GM21529 (cell line): ENCODE results near the gene CHERP.
"Not testable (repeated sequence)": the region's sequence is repeated elsewhere in the genome, so short reads cannot be mapped to it uniquely, and the experiment has no call there.

Experiments
- ATAC-seq: cut with Tn5 transposase; IDR thresholded peaks from one replicate; pipeline ENCODE4 v1.9.1; 2021; ENCODE audit not compliant: unreplicated experiment

The CHERP gene

DNA sequence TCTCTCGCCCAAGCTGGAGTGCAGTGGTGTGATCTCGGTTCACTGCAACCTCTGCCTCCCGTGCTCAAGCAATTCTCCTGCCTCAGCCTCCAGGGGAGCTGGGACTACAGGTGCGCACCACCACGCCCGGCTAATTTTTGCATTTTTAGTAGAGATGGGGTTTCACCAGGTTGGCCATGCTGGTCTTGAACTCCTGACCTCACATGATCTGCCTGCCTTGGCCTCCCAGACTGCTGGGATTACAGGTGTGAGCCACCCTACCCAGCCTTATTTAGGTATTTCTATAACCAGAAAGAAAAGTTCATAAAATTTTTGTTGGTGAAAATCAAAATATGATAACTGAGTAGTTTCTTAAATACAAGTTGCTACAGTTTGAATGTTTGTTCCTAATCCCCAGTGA lies 1.5 kb upstream of the CHERP start:
- not testable (repeated sequence) for ATAC-seq

DNA sequence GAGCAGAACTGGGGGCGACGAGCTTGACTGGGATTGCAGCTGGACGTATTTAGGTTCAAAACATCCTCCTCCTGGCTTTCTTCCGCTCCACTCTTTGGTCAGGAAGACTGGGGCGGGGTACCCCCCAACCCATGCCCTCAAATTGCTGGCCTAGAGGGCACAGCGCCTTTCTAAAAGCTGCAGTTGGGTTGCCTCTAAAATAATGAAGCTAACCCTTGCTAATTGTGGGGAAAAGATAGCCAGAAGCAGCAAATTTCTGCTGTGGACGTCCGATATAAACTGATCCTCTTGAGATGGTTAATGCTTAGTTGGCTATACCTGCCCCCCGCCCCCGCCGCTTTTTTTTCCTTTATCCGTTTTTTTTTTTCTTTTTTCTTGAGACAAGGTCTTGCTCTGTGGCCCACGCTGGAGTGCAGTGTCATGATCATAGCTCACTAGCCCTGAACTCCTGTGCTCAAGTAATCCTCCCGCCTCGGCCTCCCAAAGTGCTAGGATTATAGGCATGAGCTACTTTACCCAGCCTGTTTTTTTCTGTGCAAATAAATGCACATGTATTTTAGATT lies 754 bp upstream of the CHERP start:
- no peak for ATAC-seq

DNA sequence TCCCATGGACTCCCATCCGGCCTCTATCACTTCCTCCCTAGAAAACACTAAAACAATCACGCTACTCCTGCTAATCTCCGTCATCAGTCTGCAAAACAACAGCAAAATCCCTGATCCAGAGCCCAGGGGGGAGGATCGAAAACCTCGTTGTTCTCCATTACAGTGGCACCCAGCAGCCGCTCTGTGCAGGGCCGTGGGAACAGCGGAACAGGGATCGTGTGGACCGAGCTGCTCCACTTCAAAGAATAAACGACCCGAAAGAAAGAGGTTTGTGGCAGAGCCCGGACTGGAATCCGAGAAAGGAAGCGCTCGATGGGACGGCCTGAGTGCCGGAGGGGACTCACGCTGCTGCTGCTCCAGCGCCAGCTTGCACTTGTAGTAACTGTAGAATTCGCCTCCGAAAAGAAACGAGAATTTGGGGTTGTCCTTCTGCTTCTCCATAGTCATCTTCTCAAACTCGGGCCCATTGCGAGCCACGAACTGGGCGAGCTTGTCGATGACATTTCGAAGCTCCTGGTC lies 652 bp downstream of the CHERP start:
- peak; percentile 12 for ATAC-seq

DNA sequence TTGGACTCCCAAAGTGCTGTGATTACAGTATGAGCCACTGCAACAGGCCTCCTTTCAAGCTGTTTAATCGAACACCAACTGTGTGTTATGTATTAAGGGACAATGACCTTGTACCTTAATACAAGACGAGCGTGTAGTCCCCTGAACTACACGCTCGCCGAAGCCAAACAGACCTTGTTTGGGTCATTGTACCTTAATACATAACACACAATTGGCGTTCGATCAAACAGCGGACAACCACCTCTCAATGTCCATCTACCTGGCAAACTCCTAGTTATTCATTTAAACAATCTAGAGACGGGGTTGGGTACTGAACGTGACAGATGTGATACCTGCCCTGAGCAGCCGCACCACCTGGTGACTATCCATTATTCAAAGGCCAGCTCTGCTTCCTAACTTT lies 1.3 kb downstream of the CHERP start:
- ATAC-seq: no peak

DNA sequence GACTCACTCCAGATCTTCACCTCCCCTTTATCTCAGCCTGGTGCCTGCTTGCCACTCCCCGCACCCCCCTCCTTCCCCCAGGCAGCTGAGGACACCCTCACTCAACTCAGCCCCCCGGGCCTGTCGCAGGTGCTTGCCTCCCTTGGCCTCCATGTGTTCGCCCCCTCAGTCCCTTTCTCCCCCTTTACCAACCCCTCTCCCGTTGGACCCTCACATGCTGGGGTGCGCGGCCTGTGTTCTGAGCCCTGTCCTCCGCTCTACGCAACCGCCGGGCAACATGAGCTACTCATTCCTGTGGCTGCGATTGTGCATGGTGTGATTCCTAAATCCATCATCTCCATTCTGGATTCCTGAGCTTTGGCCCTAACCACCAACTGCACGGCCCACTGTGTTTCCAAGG lies 5.1 kb downstream of the CHERP start:
- ATAC-seq: no peak

DNA sequence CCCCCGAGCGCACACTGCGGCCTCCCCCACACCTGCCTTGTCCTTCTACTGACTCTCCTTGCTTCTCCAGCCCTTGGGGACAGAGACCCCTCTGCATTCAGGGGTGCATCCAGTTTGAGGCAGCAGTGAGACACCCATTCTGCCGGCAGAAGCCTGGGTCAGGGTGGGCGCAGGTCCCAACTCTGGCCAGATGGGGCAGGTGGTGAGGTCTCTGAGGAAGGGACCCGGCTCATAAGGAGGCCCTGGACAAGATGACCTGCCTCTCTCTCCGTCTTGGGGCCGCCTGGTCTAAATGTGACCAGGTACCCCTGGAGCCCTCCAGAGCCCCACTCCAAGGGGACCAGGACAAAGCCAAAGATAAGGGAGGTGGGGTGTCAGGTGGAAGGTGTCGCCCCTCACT lies 6.1 kb downstream of the CHERP start:
- ATAC-seq: no peak

DNA sequence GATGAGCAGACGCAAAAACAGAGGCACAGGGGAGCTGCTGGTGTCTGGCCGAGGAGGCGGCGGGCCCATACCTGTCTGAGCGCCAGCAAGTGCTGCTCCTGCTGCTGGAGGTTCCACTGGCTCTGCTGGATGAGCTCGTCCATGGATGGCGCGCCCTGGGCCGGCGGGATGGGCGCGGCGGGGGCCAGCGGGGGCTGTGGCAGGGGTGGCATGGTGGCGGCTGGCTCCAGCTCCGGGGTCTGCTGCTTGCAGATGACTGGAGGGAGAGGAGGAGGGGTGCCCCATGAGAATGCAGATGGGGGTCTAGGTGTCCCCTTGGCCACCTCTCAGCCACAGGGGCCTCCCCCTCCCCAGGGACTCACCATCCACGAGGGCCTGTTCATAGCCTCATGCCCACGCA lies 6.9 kb downstream of the CHERP start:
- no peak for ATAC-seq

DNA sequence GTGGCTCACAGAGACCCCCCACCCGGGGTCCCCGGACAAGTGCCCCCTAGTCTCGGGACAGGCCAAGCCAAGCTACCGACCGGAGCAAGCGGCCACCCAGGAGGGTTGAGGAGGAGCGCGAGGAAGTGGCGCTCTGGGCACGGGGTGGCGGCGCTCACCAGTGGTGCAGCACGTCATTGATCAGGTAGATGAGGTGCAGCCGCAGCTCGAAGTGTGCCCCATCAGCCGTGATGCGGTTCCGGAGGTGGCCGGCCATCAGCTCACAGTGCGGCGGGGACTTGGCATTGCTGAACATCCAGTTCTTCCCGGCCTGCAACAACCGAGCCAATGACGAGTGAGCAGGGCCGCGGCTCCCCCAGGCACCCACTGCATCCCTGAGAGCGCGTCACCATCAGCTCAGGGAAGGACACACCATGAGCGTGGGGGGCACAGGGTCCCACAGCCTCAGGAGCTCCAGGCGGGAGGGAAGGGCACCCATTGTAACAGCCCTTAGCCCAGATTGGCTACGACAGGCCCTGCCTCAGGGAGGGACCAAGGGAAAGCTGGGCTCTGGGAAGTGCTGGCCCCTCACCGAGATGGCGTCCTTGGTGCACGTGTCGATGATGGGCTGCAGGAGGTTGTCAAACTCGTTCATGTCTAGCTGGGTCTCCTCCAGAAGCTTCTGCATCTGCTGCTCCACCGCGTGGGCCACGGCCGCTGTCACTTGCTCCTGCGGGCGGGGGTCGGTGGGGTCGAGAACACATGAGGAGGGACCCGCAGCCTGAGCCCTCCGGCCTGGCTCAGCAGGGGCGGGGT lies 9.6 kb downstream of the CHERP start:
- no peak for ATAC-seq

DNA sequence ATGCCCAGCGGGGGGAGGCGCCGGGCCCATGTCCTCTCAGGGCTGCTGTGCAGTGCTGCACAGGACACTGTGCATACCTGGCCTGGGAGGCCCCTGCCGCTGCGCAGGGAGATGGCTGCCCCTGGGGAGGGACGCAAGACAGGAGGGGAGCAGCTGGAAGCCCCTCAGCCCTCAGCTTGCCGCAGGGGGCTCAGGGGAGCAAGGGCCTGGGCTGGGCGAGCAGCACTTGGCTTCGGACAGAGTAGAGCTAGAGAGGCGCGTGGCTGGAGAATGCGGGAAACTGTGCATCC lies 10.9 kb downstream of the CHERP start:
- ATAC-seq: no peak

DNA sequence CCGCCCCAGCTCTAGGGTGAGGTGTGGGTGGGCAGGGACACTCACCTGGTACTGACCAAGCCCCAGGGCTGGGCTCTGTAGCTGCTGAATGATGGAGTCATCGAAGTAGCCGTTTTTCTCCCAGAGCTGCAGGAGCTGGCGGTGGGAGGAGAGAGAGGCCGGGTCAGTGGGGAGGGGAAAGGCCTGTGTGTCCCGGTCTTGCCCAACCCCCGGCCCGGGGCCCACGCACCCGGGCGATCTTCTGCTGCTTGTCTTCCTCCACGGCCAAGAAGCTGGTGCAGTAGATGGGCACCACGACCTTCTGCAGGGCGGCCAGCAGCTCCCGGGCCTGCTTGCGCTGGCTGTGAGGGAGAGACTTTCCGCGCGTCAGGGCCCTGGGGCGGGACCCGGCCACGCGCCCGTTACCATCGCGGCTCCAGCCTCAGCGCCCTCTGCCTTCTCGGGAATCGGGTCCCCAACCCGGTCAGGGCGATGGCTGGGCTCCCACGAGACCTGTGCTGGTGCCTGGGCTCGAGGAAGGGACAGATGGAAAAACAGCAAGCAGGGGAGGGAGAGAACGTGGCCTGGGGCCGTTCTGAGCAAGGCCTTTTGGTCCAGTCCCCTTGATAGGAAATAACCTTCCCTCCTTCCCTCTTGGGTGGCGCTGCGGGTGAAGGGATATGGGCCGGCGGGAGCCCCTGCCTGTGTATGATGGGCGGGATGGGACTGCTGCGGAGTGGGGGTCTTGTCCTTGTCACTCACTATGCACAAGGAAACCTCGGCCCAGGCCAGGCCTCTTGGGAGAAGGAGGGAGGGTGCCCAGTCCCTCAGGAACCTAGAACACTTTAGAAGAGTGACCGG lies 11.5 kb downstream of the CHERP start:
- ATAC-seq: no peak

DNA sequence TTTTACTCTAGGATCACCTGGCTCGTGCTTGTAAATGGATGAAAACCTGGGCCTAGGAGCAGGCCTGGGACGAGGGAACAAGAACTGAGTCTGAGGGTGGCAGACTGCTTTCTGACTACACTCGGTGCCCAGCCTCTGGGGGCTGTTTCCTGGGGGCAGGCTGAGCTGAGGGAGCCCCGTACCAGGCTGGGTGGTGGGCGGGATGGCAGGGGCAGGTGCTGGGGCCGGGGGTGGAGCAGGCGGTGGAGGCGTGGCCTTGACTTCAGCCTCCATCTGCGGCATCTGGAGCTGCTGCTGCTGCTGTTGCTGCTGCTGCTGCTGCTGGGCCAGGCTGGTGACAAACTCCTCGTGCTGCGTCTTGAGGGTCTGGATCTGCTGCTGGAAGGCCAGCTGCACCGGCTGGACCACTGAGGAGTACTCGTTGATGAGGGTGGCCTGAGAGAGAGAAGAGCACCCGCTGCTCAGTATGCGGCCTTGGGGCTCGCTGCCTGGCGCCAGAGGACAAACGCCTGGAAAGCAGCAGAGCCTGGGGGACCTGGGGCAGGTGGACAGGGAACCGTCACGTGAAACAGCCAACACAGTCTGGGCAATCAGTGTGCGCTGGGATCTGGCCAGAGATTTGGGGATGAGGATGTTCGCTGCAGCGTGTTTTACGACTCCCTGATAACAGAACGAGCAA lies 12.6 kb downstream of the CHERP start:
- no peak for ATAC-seq

DNA sequence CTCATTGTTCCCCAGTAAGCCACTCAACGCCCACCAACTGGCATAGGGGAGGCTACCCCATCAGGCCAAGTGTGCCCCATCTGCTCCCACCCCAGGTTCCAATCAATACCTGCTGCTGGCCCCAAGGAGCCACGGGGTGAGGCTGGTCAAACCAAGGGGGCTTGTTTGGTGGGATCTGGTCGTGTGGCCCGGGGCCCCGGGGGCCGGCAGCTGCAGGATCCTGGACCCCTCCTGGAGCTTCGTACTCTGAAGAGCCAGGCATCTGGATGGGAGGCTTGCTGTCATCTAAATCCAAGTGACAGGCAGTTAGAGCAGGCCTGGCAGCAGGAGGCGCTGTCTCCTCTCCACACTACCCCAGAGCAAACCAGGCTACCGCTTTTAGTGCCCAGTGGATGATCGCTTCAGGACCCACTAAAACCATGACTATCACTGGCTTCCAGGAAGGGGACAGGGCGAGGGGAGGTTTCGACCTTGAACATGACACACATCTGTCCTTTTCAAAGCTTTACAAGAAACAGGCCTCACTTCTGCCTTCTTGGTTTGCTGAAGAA lies 14.2 kb downstream of the CHERP start:
- no peak for ATAC-seq

DNA sequence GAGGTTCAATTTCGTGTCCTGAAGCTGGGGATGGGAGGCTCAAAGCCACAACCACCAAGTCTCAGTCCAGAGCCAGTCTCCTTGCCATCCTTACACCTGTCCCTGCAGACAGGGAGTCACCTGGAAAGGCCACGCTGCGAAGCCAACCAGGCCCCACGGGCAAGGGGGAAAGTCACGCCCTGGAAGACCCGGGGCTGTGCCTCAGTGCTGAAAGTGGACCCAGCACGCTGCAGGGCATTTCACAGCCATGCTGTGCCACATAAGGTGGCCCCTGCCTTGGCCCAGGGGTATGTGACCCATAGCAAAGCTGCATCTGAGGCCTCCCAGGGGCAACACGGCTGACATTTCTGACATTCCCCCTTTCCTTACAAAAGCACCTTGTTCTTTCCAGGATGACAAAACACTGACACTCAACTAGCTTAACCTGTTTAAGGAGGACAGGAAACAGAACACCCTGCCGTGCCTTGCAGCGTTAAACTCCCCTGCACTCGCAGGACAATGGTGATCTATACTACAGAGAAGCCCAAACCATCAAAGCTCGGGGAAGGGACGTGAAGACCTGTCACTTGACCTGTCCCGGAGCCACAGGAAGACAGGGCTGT lies 14.8 kb downstream of the CHERP start:
- ATAC-seq: no peak

DNA sequence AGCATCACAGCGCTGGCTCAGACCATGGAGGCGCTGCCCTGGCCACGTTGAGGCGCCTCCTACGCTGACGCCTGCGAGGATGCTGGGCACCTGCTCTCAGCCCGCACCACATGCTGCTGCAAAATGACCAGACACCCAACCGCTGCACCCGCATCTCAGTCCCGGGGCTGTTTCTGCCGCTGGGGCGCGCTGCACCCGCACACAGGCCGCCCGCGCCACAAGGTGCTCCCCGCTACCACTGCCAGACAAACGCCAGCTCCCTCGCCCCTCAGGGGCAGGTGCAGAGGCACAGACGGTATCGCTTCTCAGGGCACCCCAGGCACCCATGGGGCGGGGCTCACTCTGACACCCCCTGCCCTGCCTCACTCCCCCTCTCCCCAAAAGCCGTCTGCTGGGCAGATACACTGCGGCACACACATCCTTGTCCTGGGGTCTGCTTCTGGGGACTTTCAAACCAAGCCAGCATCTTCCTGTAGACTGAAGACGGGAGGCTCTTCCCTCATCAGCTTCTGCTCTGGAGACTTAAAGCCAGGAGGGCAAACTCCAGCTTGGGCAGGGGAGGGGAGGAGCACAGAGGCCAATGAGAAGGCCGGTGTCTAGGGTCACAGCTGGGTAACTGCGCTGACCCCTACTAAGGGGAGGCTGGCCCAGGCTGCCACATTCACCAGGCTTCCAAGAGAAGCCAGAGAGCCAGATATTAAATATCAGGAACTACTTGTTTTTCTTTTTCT lies 16.3 kb downstream of the CHERP start:
- no peak for ATAC-seq

DNA sequence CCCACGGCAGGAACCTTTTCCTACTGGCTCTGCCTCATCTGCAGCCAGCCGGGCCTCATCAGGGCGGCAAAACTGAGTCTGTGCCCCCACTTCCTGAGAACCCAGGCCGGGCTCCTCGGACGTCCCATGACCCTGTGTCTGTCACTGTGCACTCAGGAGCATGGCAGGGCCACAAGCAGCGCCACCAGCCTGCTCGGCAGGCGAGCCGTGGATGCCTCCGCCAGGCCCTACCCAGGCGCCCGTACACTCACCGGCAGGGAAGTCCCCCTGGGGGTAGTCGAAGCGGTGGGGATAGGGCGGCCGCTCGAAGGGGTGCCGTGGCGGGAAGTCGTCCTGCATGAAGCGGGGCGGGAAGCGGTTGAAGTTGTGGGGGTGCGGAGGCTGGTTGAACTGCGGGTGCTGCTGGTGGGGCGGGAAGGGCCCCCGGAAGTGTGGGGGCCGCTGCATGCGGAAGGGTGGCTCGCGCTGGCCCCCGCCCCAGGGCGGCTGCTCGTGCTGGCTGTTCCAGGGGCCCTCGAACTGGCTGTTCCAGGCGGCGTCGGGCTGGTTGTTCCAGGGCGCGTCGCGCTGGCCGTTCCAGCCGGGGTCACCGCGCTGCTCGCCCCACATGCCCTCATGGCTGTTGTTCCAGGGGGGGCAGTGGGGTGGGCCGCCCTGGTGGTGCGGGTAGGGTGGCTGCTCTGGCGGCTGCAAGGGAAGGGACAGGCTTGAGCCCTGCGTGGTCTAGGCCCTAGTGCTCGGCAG lies 17.1 kb downstream of the CHERP start:
- ATAC-seq: no peak

DNA sequence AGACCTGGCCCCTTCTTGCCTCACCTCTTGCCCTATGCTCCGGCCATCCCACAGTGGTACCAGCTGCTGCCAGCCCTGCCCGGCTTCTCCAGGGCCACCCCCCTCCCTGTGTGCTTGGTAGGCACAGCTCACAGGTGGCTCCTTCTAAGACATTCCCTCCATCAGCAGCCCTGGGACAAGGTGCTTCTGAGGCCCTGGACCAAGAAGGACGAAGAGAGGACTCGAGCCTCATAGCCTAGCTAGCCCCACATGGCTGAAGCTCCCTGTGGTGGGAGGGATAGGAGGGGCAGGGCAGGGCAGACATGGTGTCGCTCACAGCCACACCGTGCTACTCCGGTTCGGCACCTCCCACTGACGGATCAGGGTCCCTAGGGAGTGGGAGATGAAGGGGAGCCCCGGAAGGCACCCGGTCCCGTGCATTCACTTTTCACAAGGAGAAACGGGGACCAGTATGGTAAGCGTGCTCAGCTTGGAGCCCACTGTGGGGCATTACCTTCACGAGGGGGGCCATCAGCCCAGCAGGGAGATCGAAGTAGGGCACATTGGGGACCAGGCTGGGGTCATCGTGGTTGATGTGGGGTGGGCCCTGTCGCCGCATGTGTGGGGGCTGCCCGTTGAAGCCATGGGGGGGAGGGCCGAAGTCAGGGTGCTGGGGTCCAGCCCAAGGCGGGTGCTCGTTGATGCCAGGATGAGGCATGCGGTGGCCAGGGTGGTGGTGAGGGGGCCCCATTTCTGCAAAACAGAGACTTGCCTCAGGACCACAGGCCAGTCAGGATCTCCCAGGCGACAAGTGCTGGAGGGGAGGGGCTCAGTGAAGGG lies 19.5 kb downstream of the CHERP start:
- ATAC-seq: no peak

DNA sequence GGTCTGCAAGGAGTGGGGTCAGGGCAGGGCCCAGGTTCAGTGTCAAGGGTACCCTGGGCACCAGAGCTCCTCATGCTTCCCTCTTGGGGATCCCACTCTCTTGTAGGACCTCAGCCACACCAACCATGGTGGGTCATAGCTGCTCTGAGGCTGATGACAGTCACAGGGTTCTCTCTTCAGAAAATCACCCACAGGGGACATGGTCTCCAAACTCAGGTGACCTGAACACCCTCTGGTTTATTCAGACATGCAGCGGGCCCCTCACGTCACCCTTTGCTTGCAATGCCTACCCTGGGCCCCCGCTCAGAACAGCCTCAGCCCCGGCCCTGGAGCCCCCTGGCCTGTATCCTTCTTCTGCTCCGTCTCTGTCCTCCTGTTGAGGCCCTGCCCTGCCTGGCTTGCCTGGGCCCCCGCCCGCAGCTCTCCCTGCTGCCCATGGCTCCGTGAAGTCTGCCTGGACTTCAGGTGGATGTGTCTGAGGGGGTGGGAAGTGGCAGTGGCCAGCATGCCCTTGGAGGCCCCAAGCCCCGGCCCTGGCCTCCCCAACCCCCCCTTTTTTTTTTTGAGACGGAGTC lies 20.4 kb downstream of the CHERP start:
- no peak for ATAC-seq

DNA sequence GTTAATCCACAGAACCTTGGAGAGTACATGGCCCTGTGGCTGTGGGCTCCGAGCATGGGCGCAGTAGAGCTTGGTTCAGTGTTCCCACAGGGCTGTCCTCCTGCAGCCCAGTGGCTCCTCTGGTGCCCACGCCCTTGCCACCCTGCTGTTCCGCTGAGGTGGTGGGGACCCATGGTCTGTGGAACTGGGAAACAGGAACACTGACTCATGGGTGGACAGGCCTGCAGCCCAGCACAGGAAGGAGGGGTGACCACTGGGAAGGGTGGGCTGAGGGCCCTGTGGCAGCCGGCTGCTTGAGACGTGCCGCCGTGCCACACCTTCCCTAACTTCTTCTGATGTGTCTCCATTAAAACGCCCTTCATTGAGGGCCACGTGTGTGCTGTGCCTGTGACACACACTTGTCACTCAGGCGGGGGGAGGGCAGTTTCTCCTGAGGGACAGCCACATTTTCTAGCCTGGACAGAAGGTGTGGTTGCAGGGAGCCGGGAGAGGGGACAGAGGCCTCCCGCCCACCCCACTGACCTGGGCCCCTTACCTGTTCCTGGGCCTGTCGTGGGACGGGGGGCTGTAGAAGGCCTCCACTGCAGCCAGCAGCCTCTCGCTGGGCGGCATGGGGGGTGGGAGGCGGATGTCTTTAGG lies 21.1 kb downstream of the CHERP start:
- ATAC-seq: no peak
